ENCODE results near the gene ABLIM2.

DNA sequence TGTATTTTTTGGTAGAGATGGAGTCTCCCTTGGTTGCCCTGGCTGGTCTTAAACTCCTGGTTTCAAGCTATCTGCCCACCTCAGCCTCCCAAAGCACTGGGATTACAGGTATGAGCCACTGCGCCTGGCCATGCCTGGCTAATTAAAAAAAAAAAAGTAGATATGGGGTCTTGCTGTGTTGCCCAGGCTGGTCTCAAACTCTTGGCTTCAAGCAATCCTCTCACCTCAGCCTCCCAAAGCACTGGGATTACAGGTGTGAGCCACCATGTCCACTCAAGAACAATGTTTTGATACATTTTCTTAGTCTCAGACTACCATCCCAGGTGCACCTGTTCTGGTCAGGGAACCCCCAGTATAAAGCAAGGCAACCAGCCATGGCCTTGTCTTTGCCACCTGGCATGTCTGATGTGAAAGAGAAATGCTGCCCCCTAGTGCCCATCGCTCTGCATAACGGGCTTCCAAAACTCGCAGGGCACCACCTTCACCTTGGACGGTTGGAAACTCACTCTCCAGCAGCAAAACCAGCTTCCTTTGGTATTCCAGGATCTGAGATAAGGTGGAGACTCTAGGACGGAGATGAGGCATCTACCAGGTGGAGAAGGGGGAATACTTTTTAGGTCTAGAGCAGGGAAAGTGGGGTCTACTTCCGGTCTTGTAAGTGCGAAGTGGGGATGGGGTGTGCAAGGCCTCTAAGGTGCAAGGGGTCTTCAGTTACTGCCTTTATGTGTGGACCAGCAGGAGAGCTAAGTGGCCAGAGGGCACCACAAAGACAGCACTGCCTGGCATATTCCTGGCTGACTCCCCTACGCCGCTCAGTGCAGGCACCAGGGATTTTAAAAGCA, 171.2 kb downstream of the ABLIM2 start:
- TF ChIP-seq, protein P1, sequence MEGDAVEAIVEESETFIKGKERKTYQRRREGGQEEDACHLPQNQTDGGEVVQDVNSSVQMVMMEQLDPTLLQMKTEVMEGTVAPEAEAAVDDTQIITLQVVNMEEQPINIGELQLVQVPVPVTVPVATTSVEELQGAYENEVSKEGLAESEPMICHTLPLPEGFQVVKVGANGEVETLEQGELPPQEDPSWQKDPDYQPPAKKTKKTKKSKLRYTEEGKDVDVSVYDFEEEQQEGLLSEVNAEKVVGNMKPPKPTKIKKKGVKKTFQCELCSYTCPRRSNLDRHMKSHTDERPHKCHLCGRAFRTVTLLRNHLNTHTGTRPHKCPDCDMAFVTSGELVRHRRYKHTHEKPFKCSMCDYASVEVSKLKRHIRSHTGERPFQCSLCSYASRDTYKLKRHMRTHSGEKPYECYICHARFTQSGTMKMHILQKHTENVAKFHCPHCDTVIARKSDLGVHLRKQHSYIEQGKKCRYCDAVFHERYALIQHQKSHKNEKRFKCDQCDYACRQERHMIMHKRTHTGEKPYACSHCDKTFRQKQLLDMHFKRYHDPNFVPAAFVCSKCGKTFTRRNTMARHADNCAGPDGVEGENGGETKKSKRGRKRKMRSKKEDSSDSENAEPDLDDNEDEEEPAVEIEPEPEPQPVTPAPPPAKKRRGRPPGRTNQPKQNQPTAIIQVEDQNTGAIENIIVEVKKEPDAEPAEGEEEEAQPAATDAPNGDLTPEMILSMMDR (conservative IDR thresholded peaks at IDR 0.05; ENCODE audit: low read length), result peak; percentile 90
- TF ChIP-seq EZH2phosphoT487 (IDR thresholded peaks at IDR 0.05; ENCODE audit: borderline replicate concordance, low read depth, low read length), result no peak
